Measurements from ENCODE around the gene GLUL.
"Not testable (repeated sequence)": the region's sequence is repeated elsewhere in the genome, so short reads cannot be mapped to it uniquely, and the experiment has no call there.

The GLUL gene

GRCh38 chr1:182394055-182394775, 2.6 kb upstream of the GLUL start:
- DNase-seq, result no peak

- peak; percentile 33 for DNase-seq
Measured at GRCh38 chr1:182392050-182393028, 749 bp upstream of the GLUL start.

- no peak for DNase-seq
Measured at GRCh38 chr1:182391028-182391361, 595 bp downstream of the GLUL start.

- DNase-seq, result peak; percentile 37
Measured at GRCh38 chr1:182389619-182390047, 2.0 kb downstream of the GLUL start.

GRCh38 chr1:182388392-182389134, 3.0 kb downstream of the GLUL start:
- peak; percentile 16 for DNase-seq

- no peak for DNase-seq
Measured at GRCh38 chr1:182387566-182387965, 4.0 kb downstream of the GLUL start.

GRCh38 chr1:182386980-182387379, 4.6 kb downstream of the GLUL start:
- no peak for DNase-seq

- DNase-seq, result peak; percentile 59
Measured at GRCh38 chr1:182385885-182386853, 5.4 kb downstream of the GLUL start.

GRCh38 chr1:182384387-182384960, 7.1 kb downstream of the GLUL start:
- no peak for DNase-seq

GRCh38 chr1:182383934-182384333, 7.7 kb downstream of the GLUL start:
- DNase-seq, result no peak

GRCh38 chr1:182383037-182383661, 8.4 kb downstream of the GLUL start:
- DNase-seq, result peak; percentile 18

GRCh38 chr1:182381962-182382819, 9.4 kb downstream of the GLUL start:
- DNase-seq, result no peak

GRCh38 chr1:182380199-182380598, 11.4 kb downstream of the GLUL start:
- no peak for DNase-seq

GRCh38 chr1:182379781-182380180, 11.8 kb downstream of the GLUL start:
- DNase-seq, result not testable (repeated sequence)

- no peak for DNase-seq
Measured at GRCh38 chr1:182376936-182377574, 14.5 kb downstream of the GLUL start.

GRCh38 chr1:182374101-182374834, 17.3 kb downstream of the GLUL start:
- no peak for DNase-seq

GRCh38 chr1:182370532-182370931, 21.1 kb downstream of the GLUL start:
- no peak for DNase-seq

GRCh38 chr1:182368903-182369302, 22.7 kb downstream of the GLUL start:
- no peak for DNase-seq

- no peak for DNase-seq
Measured at GRCh38 chr1:182368358-182368757, 23.2 kb downstream of the GLUL start.

All from hematopoietic multipotent progenitor cell treated with erythropoietin and hydrocortisone succinate and interleukin-3 and kit ligand, for 8 days (in vitro differentiated cells).